ES-I3 (cell line): ENCODE measurements around the gene TGM5.
"Not testable (repeated sequence)": the region's sequence is repeated elsewhere in the genome, so short reads cannot be mapped to it uniquely, and the experiment has no call there.

Source experiments
- H3K36me3 ChIP-seq: 2 replicates; pipeline ENCODE4 v1.6.1; 2013; ENCODE audit warnings: mild to moderate bottlenecking, low read length, control low read depth, moderate library complexity; ENCODE audit not compliant: insufficient read depth
- H3K4me1 ChIP-seq: 2 replicates; pipeline ENCODE4 v1.6.1; 2013; ENCODE audit warnings: mild to moderate bottlenecking, control low read depth, low read length; ENCODE audit not compliant: insufficient read depth
- H3K9ac ChIP-seq: 2 replicates; pipeline ENCODE4 v1.6.1; 2013; ENCODE audit warnings: low read depth, mild to moderate bottlenecking, low read length, moderate library complexity
- H3K9me3 ChIP-seq: 2 replicates; pipeline ENCODE4 v1.6.1; 2013; ENCODE audit warnings: mild to moderate bottlenecking, low read length, moderate library complexity; ENCODE audit not compliant: control insufficient read depth, insufficient read depth

TGM5 gene

GRCh38 chr15:43266834-43267233, at the start of gene TGM5:
TGM5 (minus strand) TSS chr15:43266928; CDS start chr15:43266849, 79 bp downstream.
- H3K4me1 ChIP-seq: no peaks in the 10 kb centered on the region
- H3K9ac ChIP-seq: no peak within 1 kb of the TSS
- no peaks in the 10 kb centered on the region for H3K36me3 ChIP-seq
- H3K9me3 ChIP-seq: no peaks in the 10 kb centered on the region

DNA sequence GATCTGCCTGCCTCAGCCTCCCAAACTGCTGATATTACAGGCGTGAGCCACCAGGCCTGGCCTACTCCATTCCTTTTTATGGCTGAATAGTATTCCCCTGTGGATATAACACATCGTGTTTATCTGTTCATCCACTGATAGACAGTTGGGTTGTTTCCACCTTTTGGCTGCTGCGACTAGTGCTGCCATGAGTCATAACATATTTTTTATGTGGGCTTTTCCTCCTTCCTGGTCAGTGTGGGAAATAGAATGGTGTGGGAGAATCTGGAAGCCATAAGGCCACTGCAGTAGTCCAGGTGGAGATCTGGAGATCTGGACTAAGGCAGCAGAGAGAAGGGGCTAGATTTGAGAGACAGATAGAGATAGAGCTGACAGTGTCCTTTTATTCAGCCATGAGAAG, 47.4 kb upstream of the TGM5 start:
- H3K9me3 ChIP-seq: no peaks in the 10 kb centered on the region
- H3K4me1 ChIP-seq: peaks cover 7% of the 10 kb centered on the region; the same call in 1 of the 2 replicates
- no peak overlapping the region for H3K9ac ChIP-seq
- no peaks in the 10 kb centered on the region for H3K36me3 ChIP-seq

DNA sequence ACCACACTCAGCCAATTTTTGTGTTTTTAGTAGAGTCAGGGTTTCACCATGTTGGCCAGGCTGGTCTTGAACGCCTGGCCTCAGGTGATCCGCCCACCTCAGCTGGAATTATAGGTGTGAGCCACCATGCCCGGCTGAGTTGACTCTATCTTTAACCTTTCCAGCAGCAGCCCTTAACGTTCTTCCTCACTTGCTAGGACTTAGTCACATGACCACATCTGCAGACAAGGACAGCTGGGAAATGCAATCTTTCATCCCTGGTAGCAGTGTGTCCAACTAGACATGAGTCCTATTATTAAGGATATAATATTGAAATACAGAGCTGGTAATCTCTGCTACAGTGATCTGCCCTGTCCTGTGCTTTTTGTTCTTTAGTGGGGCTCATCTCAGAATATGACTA, 45.6 kb upstream of the TGM5 start:
- Histone ChIP-seq H3K9me3 (no peaks in the 10 kb centered on the region), H3K4me1 (no peaks in the 10 kb centered on the region), H3K9ac (no peak overlapping the region), H3K36me3 (no peaks in the 10 kb centered on the region)

DNA sequence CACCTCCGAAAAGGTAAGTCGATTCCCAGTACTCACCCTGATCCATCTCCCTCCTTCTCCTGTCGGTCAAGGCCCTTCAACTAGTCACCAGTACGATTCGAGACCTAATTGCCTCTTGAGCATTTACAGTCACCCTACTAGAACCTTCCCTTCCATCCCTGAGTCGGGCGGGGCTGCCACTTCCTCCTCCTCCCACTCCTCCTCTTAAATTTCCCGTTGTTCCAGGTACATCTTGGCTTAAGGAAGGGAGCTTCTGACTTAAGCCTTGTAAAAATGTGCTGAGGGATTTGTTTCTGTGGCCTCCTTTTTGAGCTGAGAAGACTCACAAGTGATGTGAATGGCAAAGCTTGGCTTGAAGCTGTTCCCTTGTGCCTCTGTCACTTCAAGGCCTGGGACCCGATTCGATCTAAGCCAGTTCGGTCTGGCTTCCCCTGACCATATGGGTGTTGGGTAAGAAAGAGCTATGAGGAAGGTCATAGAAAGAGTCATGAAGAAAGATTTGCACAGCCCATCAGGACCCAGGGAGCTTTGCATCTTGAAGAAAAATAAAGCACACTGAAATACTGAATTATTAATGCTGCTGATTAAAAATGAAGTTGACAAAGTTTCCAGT, 35.6 kb upstream of the TGM5 start, which contains the start of gene TGM7:
TGM7 (minus strand) TSS at position 51 of the 613 bp plus-strand sequence.
- H3K4me1 ChIP-seq: peaks cover 9% of the 10 kb centered on the region
- no peaks in the 10 kb centered on the region for H3K9me3 ChIP-seq
- no peak within 1 kb of the TSS for H3K9ac ChIP-seq
- no peaks in the 10 kb centered on the region for H3K36me3 ChIP-seq

DNA sequence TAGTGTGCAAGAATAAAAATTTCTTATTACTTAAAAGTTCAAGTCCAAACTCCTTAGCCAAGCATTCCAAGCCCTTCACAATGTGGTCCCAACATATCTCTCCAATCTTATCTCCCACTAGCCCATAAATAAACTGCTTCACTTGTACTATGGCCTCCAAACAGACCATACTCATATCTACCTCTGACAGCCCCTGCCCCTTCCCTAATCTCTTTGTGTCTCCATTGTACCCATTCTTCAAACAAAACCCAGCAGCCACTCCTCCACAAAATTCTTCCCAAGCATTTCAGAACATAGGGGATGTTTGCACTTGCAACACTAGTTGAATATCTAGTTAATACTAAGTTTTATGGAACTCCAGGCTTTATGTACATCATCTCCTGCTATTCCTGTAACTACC, 33.2 kb upstream of the TGM5 start:
- Histone ChIP-seq H3K9ac (no peak overlapping the region), H3K9me3 (no peaks in the 10 kb centered on the region), H3K36me3 (no peaks in the 10 kb centered on the region), H3K4me1 (peaks cover 14% of the 10 kb centered on the region)

DNA sequence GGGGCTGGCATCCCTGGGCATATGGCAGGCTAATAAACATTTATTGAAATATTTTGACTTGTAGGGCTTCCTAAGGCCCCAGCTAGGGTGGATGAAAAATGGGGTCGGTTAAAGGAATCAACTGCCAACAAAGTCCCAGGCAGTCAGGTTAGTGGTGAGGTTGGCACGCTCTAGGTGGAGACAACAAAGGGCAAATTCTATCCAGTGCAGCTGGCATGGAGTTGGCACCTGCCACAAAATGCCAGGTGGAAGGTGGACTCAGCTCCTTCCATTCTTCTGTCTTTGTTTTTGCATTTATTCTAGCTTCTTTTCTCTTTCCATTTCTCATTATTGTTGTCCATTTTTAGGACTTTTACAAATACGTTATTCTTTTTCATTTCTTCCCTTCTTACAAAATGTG, 32.7 kb upstream of the TGM5 start:
- Histone ChIP-seq H3K4me1 (peaks cover 14% of the 10 kb centered on the region), H3K9ac (no peak overlapping the region), H3K9me3 (no peaks in the 10 kb centered on the region), H3K36me3 (no peaks in the 10 kb centered on the region)

GRCh38 chr15:43294091-43294706, 27.5 kb upstream of the TGM5 start:
- no peaks in the 10 kb centered on the region for H3K9me3 ChIP-seq

DNA sequence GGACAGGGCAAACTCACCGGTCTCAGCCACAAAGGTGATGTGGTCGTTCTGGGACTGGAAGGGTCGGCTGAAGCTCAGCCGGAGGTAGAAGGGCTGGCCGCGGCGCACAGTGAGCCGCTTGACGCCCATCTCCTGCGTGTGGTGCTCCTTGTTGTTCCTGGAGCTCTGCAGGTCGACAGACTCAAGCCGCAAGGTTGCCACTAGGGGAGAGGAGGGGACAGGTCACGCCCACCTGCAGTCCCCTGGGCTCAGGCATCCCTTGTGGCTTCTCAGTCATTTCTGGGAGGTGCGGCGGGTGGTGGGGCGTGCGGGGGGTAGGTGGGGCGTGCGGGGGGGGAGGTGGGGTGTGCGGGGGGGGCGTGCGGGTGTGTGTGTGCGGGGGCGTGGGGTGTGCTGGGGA, 26.7 kb upstream of the TGM5 start:
- Histone ChIP-seq H3K4me1 (peaks cover 10% of the 10 kb centered on the region), H3K9ac (peak overlapping the region; percentile 26; the same call in 1 of the 2 replicates), H3K9me3 (no peaks in the 10 kb centered on the region), H3K36me3 (no peaks in the 10 kb centered on the region)

More at GRCh38 chr15:43294091-43294706, 27.5 kb upstream of the TGM5 start:
- Histone ChIP-seq H3K36me3 (no peaks in the 10 kb centered on the region), H3K9ac (no peak overlapping the region), H3K4me1 (peaks cover 10% of the 10 kb centered on the region)

DNA sequence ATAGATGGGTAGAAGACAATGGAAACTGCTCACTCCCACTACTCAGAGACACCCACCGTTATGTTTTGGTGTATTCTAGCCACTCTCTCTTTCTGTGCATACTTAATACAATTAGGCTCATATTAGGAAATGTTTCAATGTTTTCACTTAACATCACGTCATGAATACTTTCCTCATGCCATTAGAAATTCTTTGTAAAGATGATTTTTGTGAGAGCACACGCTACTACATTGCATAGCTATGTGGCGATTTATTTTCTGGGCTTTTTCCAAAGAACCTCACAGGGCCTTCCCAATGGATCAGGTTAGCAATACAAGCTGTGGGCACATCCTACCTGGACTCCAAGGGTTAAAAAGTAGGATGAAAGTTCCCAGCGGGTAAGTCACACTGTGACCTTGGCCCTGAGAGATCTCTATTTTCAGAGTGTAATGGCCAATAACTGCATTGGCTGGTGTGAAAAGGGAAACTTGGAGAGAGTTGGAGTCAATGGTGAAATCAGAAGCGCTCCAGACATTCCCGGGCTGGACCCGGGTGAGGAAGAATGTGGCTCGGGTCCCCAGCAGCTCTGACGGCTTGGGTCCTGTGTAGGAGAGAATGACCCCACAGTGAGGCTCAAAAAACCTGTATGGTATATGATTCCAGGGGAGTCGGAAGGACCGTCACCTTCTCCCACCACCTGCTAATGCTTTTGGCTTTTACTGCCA, 25.8 kb upstream of the TGM5 start:
- Histone ChIP-seq H3K9ac (no peak overlapping the region), H3K4me1 (peaks cover 5% of the 10 kb centered on the region), H3K9me3 (no peaks in the 10 kb centered on the region), H3K36me3 (no peaks in the 10 kb centered on the region)

- H3K9me3 ChIP-seq, H3K36me3 ChIP-seq, H3K9ac ChIP-seq, H3K4me1 ChIP-seq: not testable (repeated sequence)
Observed at GRCh38 chr15:43289656-43290055, 22.9 kb upstream of the TGM5 start.

- no peak overlapping the region for H3K9ac ChIP-seq
- no peaks in the 10 kb centered on the region for H3K36me3 ChIP-seq
- H3K4me1 ChIP-seq: no peaks in the 10 kb centered on the region
- H3K9me3 ChIP-seq: no peaks in the 10 kb centered on the region
Observed at GRCh38 chr15:43287254-43287653, 20.5 kb upstream of the TGM5 start.

- no peaks in the 10 kb centered on the region for H3K4me1 ChIP-seq
- no peaks in the 10 kb centered on the region for H3K36me3 ChIP-seq
- no peaks in the 10 kb centered on the region for H3K9me3 ChIP-seq
- no peak overlapping the region for H3K9ac ChIP-seq
Observed at GRCh38 chr15:43286074-43286473, 19.3 kb upstream of the TGM5 start.

GRCh38 chr15:43285609-43286037, 18.9 kb upstream of the TGM5 start:
- Histone ChIP-seq H3K9me3 (no peaks in the 10 kb centered on the region), H3K9ac (no peak overlapping the region), H3K36me3 (no peaks in the 10 kb centered on the region), H3K4me1 (no peaks in the 10 kb centered on the region)

DNA sequence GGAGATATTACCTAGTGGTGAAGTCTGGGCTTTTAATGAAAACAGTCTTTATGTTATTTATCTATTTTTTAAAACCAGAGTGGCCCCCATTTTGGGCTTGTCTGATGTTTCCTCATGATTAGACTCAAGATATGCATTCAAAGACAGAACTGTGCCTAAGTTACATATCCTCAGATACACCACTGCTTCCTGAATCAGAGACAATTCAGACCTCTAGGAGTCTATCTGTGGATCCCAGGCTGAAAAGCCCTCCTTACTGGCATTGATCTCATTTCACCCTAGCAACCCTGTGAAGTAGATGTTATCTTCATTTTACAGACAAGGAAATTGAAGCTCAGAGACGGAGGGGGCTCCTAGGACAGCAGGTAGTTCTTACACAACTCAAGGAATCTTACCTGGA, 16.8 kb upstream of the TGM5 start:
- Histone ChIP-seq H3K9ac (no peak overlapping the region), H3K36me3 (no peaks in the 10 kb centered on the region), H3K9me3 (no peaks in the 10 kb centered on the region), H3K4me1 (no peaks in the 10 kb centered on the region)
